HG03095 (cell line): ENCODE results near the gene RBM10.

Experiments used
- ATAC-seq: cut with Tn5 transposase; IDR thresholded peaks from one replicate; pipeline ENCODE4 v1.9.1; 2021; ENCODE audit warnings: moderate library complexity; ENCODE audit not compliant: unreplicated experiment

RBM10 gene

DNA sequence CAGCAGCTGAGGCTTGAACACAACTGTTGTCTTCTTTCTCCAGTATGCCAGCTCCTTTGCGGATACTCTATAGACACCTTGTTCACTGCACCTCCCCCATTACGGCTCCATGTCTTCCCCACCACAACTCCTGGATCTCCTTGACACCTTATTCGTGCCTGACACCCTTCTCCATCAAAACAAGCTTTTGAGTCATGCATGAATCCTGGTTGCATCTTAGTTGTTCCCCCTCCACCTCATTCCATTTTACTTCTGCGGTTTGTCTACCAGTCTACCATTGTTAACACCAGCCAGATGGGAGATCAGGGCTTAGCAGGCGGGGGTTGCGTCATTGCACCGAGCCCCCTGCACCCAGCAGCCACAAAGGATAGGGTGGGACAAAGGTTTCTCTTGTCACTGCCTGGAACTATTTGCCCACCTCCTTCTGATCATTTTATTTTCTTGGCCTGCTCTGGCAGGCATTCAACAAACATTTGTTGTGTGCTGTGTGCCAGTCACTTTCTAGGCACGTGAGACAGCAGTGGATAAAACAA is 71.4 kb downstream of the RBM10 start:
- ATAC-seq = no peak

DNA sequence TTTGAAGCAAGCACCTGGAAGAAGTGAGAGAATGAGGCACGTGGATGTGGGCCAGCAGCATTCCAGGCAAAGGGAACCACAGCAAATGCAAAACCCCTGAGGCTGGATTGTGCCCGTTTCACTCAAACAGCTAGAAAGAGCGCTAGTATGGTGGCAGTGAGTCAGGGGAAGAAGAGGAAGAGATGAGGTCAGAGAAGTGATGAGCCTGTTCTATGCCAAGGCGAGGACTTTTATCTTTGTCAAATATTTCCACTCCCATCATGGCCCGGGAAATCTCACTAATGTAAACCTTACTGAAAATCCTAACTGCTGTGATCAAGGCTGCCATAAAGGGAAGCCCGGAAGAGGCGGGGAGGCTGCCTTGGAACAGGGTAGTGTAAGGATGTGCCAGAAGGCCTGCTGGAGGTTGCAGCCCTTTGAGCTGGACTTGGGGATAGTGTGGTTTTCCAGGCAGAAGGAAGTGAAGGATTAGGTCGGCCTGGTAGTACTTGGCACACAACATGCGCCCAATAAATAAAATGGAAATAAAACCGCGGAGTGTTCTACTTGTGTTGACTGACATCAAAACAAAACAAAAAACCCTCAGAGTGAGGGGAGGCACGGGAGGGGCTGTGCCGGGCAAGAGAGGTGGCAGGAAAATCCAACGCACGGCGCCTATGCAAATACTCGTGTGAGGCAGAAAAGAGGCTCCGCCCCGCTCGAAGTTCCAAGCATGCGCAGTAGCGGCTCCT is 72.3 kb downstream of the RBM10 start:
- ATAC-seq = no peak

DNA sequence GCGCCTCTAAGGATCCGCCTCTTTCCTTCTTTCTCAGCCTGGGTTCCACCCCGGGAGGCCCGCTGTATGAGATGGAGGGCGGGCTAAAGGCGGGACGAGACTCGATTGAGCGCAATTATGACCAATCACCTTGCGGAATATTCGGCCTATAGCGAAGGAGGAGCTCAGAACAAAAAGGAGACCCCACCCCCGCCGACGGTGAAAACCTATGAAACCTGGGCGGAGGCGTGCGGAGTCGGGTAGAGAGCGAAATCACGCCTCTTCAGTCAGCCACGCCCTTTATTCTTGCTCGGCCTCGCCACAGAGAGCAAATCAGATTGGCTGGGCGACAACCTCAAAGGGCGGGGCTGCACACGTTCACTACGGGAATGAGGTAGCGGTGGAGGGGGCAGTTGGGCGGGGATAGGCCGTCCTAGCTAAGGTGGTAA is 72.8 kb downstream of the RBM10 start:
- ATAC-seq = peak; percentile 84

- ATAC-seq = peak; percentile 40
These were observed 73.4 kb downstream of the RBM10 start, which contains the start of gene CDK16 for GRCh38 chrX:47218280-47218919. TSS of gene CDK16 (plus strand) at chrX:47218681. CDS start at chrX:47223558, 4,877 bp downstream.

- no peak for ATAC-seq
These were observed 74.1 kb downstream of the RBM10 start for GRCh38 chrX:47218920-47219815.

DNA sequence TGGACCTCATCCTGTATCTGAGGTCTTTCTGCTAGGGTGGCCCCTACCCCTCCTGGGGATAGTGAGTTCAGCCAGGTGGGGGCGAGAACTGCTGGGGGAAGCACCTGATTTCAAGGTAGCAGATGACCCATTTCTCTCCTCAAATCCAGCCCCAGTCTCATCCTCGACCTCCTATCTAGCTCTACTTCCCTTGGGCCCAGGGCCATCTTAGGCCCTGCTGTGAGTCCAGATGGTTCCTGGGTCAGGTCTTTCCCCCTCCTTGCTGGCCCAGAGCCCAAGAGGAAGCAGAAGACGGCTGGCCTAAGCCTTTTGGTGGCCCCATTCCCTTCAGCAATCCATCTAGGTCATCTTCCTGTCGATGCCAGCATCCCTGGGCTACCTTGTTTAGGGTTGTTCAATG is 76.7 kb downstream of the RBM10 start:
- no peak for ATAC-seq

GRCh38 chrX:47222751-47223350 is 77.8 kb downstream of the RBM10 start:
- ATAC-seq = no peak

DNA sequence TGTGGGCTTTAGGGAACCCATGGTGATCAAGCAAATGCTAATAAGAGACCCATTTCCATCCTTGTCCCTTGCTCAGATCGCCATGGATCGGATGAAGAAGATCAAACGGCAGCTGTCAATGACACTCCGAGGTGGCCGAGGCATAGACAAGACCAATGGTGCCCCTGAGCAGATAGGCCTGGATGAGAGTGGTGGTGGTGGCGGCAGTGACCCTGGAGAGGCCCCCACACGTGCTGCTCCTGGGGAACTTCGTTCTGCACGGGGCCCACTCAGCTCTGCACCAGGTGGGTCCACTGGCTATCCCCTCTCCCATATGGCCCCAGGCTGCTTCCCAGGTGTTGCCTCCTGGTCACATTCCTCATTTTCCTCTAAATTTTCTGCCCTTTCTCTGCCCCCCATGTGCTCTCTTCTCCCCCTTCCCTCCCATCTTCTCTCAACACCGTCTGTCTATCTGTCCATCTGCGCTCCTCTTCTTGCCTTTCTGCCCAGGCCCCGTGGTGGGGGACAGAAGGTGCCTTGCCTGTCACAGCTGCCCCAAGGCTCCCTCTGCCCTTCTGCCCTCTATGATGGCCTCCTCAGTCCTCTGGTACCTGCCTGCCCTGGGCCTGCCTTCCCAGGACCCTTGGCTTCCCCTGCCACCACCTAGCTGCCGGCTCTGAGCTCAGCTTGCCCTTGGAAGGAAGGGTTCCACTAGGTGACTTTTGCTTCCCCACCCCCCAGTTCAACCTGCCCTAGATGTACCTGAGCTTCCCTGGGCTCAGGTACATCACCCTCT is 78.6 kb downstream of the RBM10 start:
- ATAC-seq = no peak

DNA sequence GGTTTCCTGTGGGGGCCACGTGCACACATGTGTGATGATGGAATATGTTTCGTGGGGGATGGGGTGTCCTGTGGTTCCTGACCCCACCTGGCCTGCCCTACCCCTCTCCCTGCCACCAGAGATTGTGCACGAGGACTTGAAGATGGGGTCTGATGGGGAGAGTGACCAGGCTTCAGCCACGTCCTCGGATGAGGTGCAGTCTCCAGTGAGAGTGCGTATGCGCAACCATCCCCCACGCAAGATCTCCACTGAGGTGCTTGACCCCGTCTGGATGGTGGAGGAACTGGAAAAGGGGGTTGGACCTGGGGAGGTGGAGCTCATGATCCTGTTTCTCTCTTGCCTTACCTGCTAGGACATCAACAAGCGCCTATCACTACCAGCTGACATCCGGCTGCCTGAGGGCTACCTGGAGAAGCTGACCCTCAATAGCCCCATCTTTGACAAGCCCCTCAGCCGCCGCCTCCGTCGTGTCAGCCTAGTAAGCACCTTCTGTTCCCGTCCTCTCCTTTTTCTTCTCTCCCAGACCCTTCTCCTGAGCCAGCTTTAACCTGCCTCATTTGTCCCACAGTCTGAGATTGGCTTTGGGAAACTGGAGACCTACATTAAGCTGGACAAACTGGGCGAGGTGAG is 79.4 kb downstream of the RBM10 start:
- no peak for ATAC-seq

DNA sequence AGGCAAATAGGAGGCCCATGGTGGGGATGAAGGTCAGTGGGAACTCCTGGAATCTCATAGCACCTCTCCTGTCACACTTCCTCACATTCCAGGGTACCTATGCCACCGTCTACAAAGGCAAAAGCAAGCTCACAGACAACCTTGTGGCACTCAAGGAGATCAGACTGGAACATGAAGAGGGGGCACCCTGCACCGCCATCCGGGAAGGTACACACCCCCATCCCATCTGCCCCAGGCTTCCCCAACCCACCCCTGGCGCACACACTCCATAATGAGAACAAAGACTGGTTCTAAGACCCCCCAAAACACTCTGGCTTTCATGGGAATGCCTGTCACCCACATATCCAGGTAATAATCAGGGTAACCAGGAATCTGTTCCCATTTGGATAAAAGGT is 79.9 kb downstream of the RBM10 start:
- no peak for ATAC-seq

GRCh38 chrX:47226071-47226470 is 81.0 kb downstream of the RBM10 start:
- ATAC-seq = no peak

- ATAC-seq = no peak
These were observed 81.7 kb downstream of the RBM10 start for GRCh38 chrX:47226531-47227333.

- ATAC-seq = no peak
These were observed 82.2 kb downstream of the RBM10 start for GRCh38 chrX:47227334-47227583.

DNA sequence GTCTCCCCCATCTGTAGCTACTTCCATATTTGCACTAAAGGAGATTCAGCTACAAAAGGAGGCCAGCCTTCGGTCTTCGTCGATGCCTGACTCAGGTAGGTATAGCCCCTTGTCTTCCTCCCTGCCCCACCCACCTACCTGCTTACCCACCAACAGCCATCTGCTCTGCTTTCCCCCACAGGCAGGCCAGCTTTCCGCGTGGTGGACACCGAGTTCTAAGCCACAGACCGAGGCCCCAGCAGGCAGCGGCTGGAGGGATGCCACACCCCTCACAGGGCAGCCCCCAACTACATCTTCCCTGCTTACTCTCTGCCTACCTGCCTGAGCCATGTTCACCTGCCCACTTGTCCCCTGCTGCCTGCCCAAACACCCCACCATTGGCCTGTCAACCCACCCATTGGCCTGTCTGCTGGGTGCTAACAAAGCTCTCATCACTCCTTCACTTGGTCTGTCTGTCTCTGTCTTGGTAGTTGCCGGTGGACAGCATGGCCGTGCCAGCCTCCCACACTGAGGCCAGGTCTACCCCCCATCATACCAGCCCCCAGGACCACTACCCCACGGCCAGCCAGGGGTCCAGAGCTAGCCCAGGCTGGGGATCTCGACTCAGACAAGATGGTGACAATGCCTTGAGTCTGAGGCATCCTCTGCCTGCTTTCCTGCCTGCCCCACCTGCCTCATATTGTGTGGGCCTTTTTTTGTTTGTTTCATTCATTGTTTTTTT is 83.7 kb downstream of the RBM10 start:
- no peak for ATAC-seq

GRCh38 chrX:47229427-47229826 is 84.4 kb downstream of the RBM10 start:
- ATAC-seq = no peak

- no peak for ATAC-seq
These were observed 85.3 kb downstream of the RBM10 start for GRCh38 chrX:47230136-47230868.

DNA sequence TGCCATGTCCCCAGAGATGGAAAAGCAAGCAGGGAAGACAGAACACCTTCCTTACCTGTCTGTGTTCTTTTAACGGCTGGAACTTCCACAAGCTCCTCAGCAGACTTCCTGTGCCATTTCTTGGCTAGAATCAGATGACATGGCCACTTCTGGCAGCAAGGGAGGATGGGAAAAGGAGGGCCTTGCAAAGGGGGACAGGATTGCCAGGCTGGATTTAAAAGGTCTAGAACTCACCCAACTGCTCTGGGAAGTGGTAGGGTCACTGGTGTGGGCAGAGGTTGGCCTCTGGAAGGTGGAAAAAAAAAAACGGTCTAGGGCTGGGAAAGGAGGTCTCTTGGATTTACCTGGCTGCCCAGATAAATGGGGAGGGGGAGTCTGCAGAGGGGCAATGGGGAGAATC is 86.1 kb downstream of the RBM10 start:
- ATAC-seq = no peak
